IMR-90 (cell line): ENCODE results near the gene FGD5. TPM values are rescaled to one million over a fixed set of nuclear protein-coding genes. Genes with fewer than 3 reads are reported as not detected.

Experiments used
- ATAC-seq: fragments of 200-7000 bp; cut with Tn5 transposase; 2 replicates; pipeline ENCODE4 v1.9.1; 2020; ENCODE audit warnings: low read depth, mild to moderate bottlenecking, moderate library complexity
- BruUV-seq: library from RNA; stranded (reverse); fragments of 400-500 nt; replicated peaks from 2 replicates; lab custom pipeline; 2021; lab: Mats Ljungman, UMichigan
- CTCF ChIA-PET: fragments of 300-600 bp; formaldehyde crosslinking; extraction: SDS; loops from one replicate; lab custom pipeline; 2021; ENCODE audit warnings: antibody characterized with exemption; lab: Yijun Ruan, JAX
- POLR2A ChIA-PET: fragments of 300-600 bp; sonication (Branson Sonifier 250); formaldehyde crosslinking; loops from one replicate; lab custom pipeline; 2022; ENCODE audit warnings: antibody characterized with exemption; ENCODE audit not compliant: unreplicated experiment; lab: Charles Lee
- DNase-seq: peaks from one replicate; pipeline ENCODE4 v3.0.0; 2013
- H2AFZ ChIP-seq: replicated peaks from 2 replicates; pipeline ENCODE3; 2013; ENCODE audit warnings: low read length, mild to moderate bottlenecking; ENCODE audit not compliant: poor library complexity
- H2AK5ac ChIP-seq: 2 replicates; pipeline ENCODE4 v1.6.1; 2013; ENCODE audit warnings: low read depth, low read length, inconsistent platforms
- H2AK9ac ChIP-seq: replicated peaks from 2 replicates; pipeline ENCODE3; 2013; ENCODE audit warnings: mild to moderate bottlenecking, low read depth, low read length, moderate library complexity; ENCODE audit not compliant: poor library complexity
- H2BK120ac ChIP-seq: 2 replicates; pipeline ENCODE4 v1.6.1; 2013; ENCODE audit warnings: low read depth, low read length, inconsistent platforms
- H2BK15ac ChIP-seq: 3 replicates; pipeline ENCODE4 v1.6.1; 2013; ENCODE audit warnings: low read depth, low read length, inconsistent platforms
- H2BK20ac ChIP-seq: 2 replicates; pipeline ENCODE4 v1.6.1; 2013; ENCODE audit warnings: low read depth, mild to moderate bottlenecking, inconsistent platforms, low read length, moderate library complexity
- H2BK5ac ChIP-seq: 2 replicates; pipeline ENCODE4 v1.6.1; 2013; ENCODE audit warnings: mild to moderate bottlenecking, low read depth, low read length, inconsistent platforms; ENCODE audit not compliant: poor library complexity, severe bottlenecking
- H3K14ac ChIP-seq: replicated peaks from 2 replicates; pipeline ENCODE4 v1.6.1; 2013; ENCODE audit warnings: low read depth, low read length, inconsistent platforms
- H3K18ac ChIP-seq: 2 replicates; pipeline ENCODE4 v1.6.1; 2013; ENCODE audit warnings: low read depth, low read length, control low read depth
- H3K23ac ChIP-seq: 2 replicates; pipeline ENCODE4 v1.6.1; 2013; ENCODE audit warnings: low read depth, low read length, inconsistent platforms
- H3K27ac ChIP-seq: 2 replicates; pipeline ENCODE4 v1.5.1; 2013; ENCODE audit warnings: mild to moderate bottlenecking, control low read depth, low read length; ENCODE audit not compliant: insufficient read depth
- H3K27me3 ChIP-seq: 2 replicates; pipeline ENCODE4 v1.6.1; 2013; ENCODE audit warnings: low read length; ENCODE audit not compliant: control insufficient read depth, insufficient read depth
- H3K36me3 ChIP-seq: 2 replicates; pipeline ENCODE4 v1.6.1; 2013; ENCODE audit warnings: low read length, mixed read lengths; ENCODE audit not compliant: control insufficient read depth, insufficient read depth
- H3K4ac ChIP-seq: 2 replicates; pipeline ENCODE4 v1.6.1; 2013; ENCODE audit warnings: low read depth, low read length, inconsistent platforms
- H3K4me1 ChIP-seq: 2 replicates; pipeline ENCODE4 v1.6.1; 2013; ENCODE audit warnings: low read length, mixed read lengths; ENCODE audit not compliant: control insufficient read depth, insufficient read depth
- H3K4me2 ChIP-seq: 2 replicates; pipeline ENCODE4 v1.6.1; 2013; ENCODE audit warnings: low read depth, mild to moderate bottlenecking, control low read depth, low read length, moderate library complexity
- H3K4me3 ChIP-seq: 2 replicates; pipeline ENCODE4 v1.5.1; 2013; ENCODE audit warnings: low read depth, mild to moderate bottlenecking, control low read depth, low read length, moderate library complexity; ENCODE audit not compliant: insufficient read depth
- H3K56ac ChIP-seq: 2 replicates; pipeline ENCODE4 v1.6.1; 2013; ENCODE audit warnings: low read length, inconsistent platforms; ENCODE audit not compliant: insufficient read depth; ENCODE audit errors: extremely low read depth
- H3K79me1 ChIP-seq, 2 experiments: 2 replicates each; pipeline ENCODE4 v1.6.1; 2013; ENCODE audit warnings: low read length in 2 of 2, inconsistent platforms in 1 of 2, low read depth in 1 of 2
- H3K9ac ChIP-seq: 2 replicates; pipeline ENCODE4 v1.6.1; 2013; ENCODE audit warnings: low read depth, low read length, control low read depth
- H3K9me1 ChIP-seq: 2 replicates; pipeline ENCODE4 v1.6.1; 2013; ENCODE audit warnings: low read length, inconsistent platforms; ENCODE audit not compliant: insufficient read depth
- H3K9me3 ChIP-seq: 2 replicates; pipeline ENCODE4 v1.6.1; 2013; ENCODE audit warnings: low read length; ENCODE audit not compliant: control insufficient read depth, insufficient read depth
- H4K20me1 ChIP-seq: 2 replicates; pipeline ENCODE4 v1.6.1; 2013; ENCODE audit warnings: low read length, inconsistent platforms; ENCODE audit not compliant: insufficient read depth
- H4K5ac ChIP-seq: 2 replicates; pipeline ENCODE4 v1.6.1; 2013; ENCODE audit warnings: mild to moderate bottlenecking, low read depth, low read length, control low read depth
- H4K8ac ChIP-seq, 2 experiments: 2 replicates each; pipeline ENCODE4 v1.6.1; 2013; ENCODE audit warnings: low read depth in 2 of 2, low read length in 2 of 2, control low read depth in 1 of 2, inconsistent platforms in 1 of 2
- H4K91ac ChIP-seq: 2 replicates; pipeline ENCODE4 v1.6.1; 2013; ENCODE audit warnings: low read depth, low read length, inconsistent platforms; ENCODE audit not compliant: insufficient read depth
- FOS ChIP-seq: fragments of 150-350 bp; IDR thresholded peaks from 2 replicates; pipeline ENCODE4 v1.6.1; 2016; ENCODE audit warnings: low read depth, low read length
- RFX5 ChIP-seq: IDR thresholded peaks from 2 replicates; pipeline ENCODE4 v1.8.0; 2012; ENCODE audit warnings: low read depth, mild to moderate bottlenecking, low read length, moderate library complexity
- whole genome bisulfite sequencing, 2 experiments: methylation state at CpG; one replicate each; pipeline versions ENCODE4 v1.1.5 to v1.1.7; 2013; ENCODE audit warnings: missing lambda C conversion rate in 2 of 2; ENCODE audit not compliant: insufficient read length in 1 of 2; ENCODE audit errors: extremely low coverage in 2 of 2; 5-methylcytosine and 5-hydroxymethylcytosine counted together
- dilution Hi-C: fragments of 300-500 bp; cut with HindIII; formaldehyde crosslinking; loops from one replicate; pipeline ENCODE4 v1.14.3; 2018; ENCODE audit warnings: low sequenced_read_pairs; ENCODE audit not compliant: unreplicated experiment
- in situ Hi-C: fragments of 300-500 bp; cut with MboI; formaldehyde crosslinking; loops from 3 replicates; pipeline ENCODE4 v1.14.3; 2019; ENCODE audit warnings: low sequenced_read_pairs, inconsistent platforms, mixed read lengths
- intact Hi-C: fragments of 100-400 bp; cut with micrococcal nuclease; formaldehyde crosslinking; loops from 2 replicates; pipeline ENCODE4 v1.10.0; 2022
- polyA plus RNA-seq, 3 experiments: library from polyadenylated mRNA; depleted of rRNA; stranded (reverse); fragments of >200 nt; gene quantifications; 2 replicates each; pipeline ENCODE4 v1.2.3, GENCODE V29; 2012; ENCODE audit warnings: low replicate concordance in 1 of 3
- total RNA-seq: library from RNA; depleted of rRNA; stranded (reverse); fragments of >200 nt; gene quantifications from 2 replicates; pipeline ENCODE4 v1.2.3, GENCODE V29; 2012

Gene FGD5
- total and polyA plus RNA-seq, 2 of the 4 experiments (the other 2 are of a cell fraction), result not detected

GRCh38 chr3:14864131-14864530, 45.4 kb downstream of the FGD5 start:
- no peaks in the 10 kb centered on the region for H3K9me3 ChIP-seq
- CTCF ChIA-PET, result no interaction called here
- H3K9me1 ChIP-seq, result no peaks in the 10 kb centered on the region
- no peak overlapping the region for H3K4ac ChIP-seq
- no peak overlapping the region for H3K27ac ChIP-seq
- H3K4me3 ChIP-seq, result no peak overlapping the region
- intact Hi-C loops (no loop called here), in situ Hi-C loops (no loop called here), dilution Hi-C loops (no loop called here)
- no peak overlapping the region for H2BK15ac ChIP-seq
- H4K91ac ChIP-seq, result no peak overlapping the region
- H4K5ac ChIP-seq, result no peak overlapping the region
- H2BK20ac ChIP-seq, result no peak overlapping the region
- no peak overlapping the region for H3K14ac ChIP-seq
- H2AK9ac ChIP-seq, result no peak overlapping the region
- no peak overlapping the region for H3K9ac ChIP-seq
- H2AFZ ChIP-seq, result no peak overlapping the region
- H2BK120ac ChIP-seq, result no peak overlapping the region
- no peak for ATAC-seq
- H3K79me1 ChIP-seq, result no peaks in the 10 kb centered on the region
- POLR2A ChIA-PET, result no interaction called here
- H2AK5ac ChIP-seq, result no peak overlapping the region
- no peak overlapping the region for H3K56ac ChIP-seq
- no peak overlapping the region for H3K4me2 ChIP-seq
- no peak for DNase-seq
- H4K8ac ChIP-seq, result no peak overlapping the region
- no peak overlapping the region for H3K23ac ChIP-seq
- peaks cover 6% of the 10 kb centered on the region for H3K27me3 ChIP-seq
- H3K4me1 ChIP-seq, result no peaks in the 10 kb centered on the region
- no peaks in the 10 kb centered on the region for H4K20me1 ChIP-seq
- TF ChIP-seq FOS, result no peak
- no peak for TF ChIP-seq RFX5
- 69% methylated on average over 5 of the region's 14 CpGs; no CpG with 5 or more reads in 1 of the 2 experiments for WGBS, 2 experiments
- no TSS peak for BruUV-seq
- no peak overlapping the region for H3K18ac ChIP-seq
- no peak overlapping the region for H2BK5ac ChIP-seq
- no peaks in the 10 kb centered on the region for H3K36me3 ChIP-seq
